ENCODE results near the gene BANP.
A peak's percentile ranks its signal among the peaks of the same experiment; 100 is the strongest.

Gene BANP

DNA sequence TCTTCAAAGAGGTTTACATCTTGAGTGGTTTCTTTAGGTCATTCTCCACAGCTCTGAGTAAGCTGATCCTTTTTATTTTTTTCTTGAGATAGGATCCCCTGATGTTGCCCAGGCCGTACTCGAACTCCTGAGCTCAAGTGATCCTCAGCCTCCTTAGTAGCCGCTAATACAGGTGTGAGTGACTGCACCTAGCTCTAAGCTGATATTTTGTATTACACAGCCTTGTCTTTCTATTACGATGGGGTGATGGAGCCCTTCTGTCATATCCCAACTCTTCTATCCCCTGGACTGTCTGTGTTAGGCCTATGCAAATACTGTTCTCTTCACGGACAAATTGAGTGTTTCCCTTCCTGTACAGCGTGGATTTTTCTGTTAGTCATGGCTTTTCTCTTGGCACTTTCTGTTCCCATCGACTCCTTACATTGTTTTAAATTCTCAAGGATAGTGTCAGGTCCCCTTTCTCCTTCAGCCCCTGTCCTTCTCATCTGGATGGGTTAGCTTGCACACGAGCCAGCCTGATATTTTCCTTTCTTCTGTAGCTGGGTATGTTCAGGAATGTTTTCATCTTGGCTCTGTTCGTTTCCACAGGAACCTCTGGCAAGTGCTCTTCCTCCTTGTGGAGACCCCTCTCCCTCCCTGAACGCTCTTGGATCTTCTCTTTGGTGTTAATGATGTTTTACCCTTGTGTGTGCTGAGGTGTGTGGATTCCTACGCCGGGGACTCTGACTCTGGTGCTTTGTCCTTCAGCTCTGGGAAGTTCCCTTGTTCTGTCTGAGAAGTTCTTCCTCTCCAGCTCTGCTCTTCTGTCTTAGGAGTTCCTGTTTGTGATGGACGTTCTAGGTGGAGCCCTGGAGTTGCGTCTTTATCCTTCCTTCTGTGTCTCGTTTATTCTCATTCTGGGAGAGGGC, 2.3 kb downstream of the BANP start:
- Mint-ChIP-seq H3K4me3 (peak overlapping the region; percentile 47), H3K27ac (peak overlapping the region; percentile 46), H3K4me1 (ENCODE audit: low read depth) (peaks cover 53% of the 10 kb centered on the region), H3K36me3 (ENCODE audit: low read depth) (peaks cover 24% of the 10 kb centered on the region), H3K9me3 (no peaks in the 10 kb centered on the region), H3K27me3 (ENCODE audit: low read depth) (no peaks in the 10 kb centered on the region)

DNA sequence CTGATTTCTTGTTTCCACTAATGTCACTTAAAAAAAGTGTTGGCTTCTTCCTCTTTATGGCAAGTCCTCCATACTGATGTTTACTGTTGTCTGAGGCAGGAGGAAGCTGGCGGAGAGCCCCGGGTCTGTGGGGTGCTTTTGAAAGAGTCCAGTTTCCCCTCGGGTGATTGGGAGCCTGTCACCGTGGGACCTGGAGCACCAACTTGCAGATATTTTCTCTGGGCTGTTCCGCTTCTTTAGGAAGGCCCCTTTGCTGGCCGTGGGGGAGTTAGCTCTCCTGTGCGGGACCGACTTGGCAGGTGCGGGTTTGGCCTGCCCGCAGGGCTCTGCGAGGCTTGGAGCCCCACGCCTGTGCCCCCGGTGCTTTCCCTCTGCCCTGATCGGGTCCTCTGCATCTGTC, 3.1 kb downstream of the BANP start:
- peak overlapping the region; percentile 46 for H3K27ac Mint-ChIP-seq
- H3K27me3 Mint-ChIP-seq (ENCODE audit: low read depth) = no peaks in the 10 kb centered on the region
- no peaks in the 10 kb centered on the region for H3K9me3 Mint-ChIP-seq
- H3K4me1 Mint-ChIP-seq (ENCODE audit: low read depth) = peaks cover 57% of the 10 kb centered on the region
- peaks cover 26% of the 10 kb centered on the region for H3K36me3 Mint-ChIP-seq (ENCODE audit: low read depth)
- H3K4me3 Mint-ChIP-seq = peak overlapping the region; percentile 47

DNA sequence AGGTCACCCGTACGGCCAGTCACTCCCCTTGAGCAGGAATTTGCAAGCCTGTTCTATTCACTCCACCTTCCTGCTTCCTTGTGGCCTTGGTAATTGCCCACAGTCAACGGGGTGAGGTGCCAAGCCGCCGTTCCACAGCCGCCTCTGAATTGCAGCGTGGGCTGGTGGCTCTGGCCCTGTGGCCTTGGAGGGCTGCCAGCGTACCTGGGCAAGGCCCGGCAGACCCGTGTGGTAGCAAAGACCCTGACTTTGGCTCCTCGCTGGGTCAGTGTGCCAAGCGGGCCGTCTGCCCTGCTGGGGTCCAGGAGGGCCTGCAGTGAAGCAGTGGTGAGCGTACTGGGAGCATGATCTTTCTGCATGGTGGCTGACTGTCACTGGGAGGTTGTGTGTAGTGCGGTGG, 3.6 kb downstream of the BANP start:
- Mint-ChIP-seq H3K27me3 (ENCODE audit: low read depth) (no peaks in the 10 kb centered on the region), H3K36me3 (ENCODE audit: low read depth) (peaks cover 27% of the 10 kb centered on the region), H3K4me3 (no peak overlapping the region), H3K4me1 (ENCODE audit: low read depth) (peaks cover 62% of the 10 kb centered on the region), H3K27ac (no peak overlapping the region), H3K9me3 (no peaks in the 10 kb centered on the region)

DNA sequence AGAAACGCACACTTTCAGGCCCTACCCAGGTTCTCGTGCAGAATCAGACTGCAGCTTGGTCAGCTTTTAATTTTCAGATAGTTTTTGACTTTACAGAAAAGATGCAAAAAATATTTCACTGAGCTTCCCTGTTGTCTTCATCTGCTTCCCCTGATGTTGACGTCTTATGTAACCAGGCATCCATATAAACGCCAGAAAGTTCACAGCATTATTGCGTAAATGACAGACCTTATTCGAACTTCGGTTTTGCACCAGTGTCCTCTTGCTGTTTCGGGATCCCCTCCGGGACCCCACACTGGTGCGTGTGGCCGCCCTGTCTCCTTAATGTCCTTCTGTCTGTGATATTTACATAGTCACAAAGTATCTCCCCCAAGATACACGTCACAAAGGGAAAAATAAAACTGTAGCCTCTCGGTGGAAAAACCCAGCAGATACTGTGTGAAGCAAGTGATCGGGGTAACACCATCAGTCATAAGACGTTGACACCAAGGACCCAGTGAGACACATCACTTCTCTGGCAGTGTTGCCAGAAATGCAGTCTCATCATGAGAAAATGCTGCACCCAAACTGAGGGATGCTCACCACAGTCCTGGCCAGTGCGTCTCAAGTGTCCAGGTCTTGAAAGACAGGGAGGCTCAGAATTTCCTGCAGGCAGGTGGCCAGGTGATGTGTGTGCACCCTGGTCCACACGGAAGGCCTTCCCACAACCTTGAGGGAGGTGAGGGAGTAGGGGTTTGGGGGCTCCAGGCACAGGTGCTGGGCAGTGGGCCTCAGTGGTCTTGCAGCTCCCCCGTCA, 4.3 kb downstream of the BANP start:
- Mint-ChIP-seq H3K4me3 (peak overlapping the region; percentile 74), H3K27ac (peak overlapping the region; percentile 95), H3K4me1 (ENCODE audit: low read depth) (peaks cover 64% of the 10 kb centered on the region), H3K36me3 (ENCODE audit: low read depth) (peaks cover 27% of the 10 kb centered on the region), H3K9me3 (no peaks in the 10 kb centered on the region), H3K27me3 (ENCODE audit: low read depth) (no peaks in the 10 kb centered on the region)

DNA sequence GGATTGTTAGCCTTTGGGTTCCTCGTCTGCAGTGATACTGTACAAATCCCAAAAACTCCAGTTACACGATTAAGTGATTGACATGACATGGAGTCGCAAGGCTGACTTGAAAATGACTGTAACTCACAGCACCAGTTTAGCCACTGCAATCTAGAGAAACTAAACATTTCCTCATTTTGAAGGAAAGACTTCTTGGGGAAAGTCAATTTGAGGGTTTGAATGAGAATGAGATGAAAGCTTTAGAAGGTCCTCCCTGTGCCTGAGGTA, 4.8 kb downstream of the BANP start:
- peaks cover 27% of the 10 kb centered on the region for H3K36me3 Mint-ChIP-seq (ENCODE audit: low read depth)
- H3K27ac Mint-ChIP-seq = peak overlapping the region; percentile 95
- peaks cover 64% of the 10 kb centered on the region for H3K4me1 Mint-ChIP-seq (ENCODE audit: low read depth)
- H3K27me3 Mint-ChIP-seq (ENCODE audit: low read depth) = no peaks in the 10 kb centered on the region
- H3K9me3 Mint-ChIP-seq = no peaks in the 10 kb centered on the region
- peak overlapping the region; percentile 74 for H3K4me3 Mint-ChIP-seq

DNA sequence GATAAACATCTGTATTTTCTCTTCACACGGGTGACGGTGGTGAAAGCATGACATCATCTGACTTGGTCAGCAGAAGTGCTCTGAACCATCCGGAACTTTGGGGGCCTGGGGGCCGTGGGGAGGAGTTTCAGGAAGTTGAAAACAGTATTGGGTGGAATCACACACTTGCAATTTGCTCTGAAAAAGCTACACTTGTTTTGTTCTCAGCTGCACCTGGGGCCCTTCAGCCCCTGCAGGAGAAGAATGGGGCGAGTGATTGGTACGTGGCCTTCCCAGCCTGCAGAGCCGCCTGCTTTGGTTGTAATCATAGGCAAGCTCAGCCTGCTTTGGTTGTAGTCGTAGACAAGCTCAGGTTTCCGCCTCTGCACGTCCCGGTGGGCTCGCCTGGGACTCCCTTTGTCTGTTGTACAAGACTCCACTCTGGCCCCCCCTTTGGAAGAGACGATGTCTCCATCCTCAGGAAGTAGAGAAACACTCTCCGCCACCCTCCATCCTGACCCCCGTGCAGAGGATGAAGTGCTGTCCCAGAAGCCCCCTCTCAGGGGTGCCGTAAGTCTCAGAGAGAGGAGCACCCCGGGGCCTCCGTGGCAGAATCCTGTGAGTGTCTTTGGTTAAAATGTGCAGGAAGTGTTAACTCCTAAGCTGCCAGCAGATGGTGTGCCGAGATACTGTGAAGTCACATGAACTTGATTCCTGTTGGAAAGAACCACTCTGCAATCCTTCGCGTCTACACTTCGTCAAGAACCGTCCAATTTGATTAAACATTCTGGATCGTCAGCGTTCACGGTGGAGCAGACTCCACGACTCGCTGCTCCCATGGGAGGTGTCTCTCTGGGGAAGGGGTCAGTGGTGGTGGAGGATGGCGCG, 5.4 kb downstream of the BANP start:
- H3K4me1 Mint-ChIP-seq (ENCODE audit: low read depth) = peaks cover 67% of the 10 kb centered on the region

DNA sequence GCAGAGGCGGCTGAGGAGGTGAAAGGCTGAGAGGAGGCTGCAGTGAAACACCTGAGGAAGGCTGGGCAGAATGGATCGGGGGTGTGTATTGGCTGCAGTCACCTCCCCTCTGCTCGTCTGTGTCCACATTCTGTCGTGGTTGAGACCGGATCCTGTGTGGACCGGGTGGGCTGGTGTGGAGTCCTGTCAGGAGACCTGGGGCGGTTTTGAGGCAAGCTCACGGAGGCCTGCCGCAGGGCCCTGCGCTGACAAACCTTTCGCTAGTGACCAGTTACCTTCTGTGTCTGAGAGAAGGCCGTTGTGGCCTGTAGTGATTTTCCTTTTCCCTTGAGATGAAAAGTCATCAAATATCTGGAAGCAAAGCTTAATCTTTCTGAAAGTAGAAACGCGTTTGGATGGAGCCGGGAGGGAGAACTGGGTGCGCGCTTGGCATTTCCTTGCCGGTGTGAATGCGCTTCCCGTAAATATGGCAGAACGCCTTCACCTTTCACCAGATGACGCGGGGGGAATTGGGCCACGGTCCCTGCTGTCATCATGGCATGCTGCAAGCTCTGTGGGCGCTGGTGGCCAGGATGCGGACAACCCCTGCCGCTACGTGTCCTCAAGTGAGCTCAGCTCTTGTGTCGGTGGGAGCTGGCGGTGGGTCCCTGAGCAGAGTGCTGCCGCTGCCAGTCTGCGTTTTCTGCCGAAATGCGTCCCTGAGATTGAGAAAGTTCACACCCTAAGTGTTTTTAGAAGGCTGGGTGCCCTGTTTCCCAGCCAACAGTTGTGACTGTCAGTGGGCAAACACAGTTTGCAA, 6.3 kb downstream of the BANP start:
- Mint-ChIP-seq H3K4me1 (ENCODE audit: low read depth) (peaks cover 63% of the 10 kb centered on the region), H3K27me3 (ENCODE audit: low read depth) (no peaks in the 10 kb centered on the region), H3K9me3 (no peaks in the 10 kb centered on the region), H3K4me3 (peak overlapping the region; percentile 74), H3K27ac (peak overlapping the region; percentile 95), H3K36me3 (ENCODE audit: low read depth) (peaks cover 26% of the 10 kb centered on the region)

More for the DNA sequence above, 5.4 kb downstream of the BANP start:
- H3K27ac Mint-ChIP-seq = peak overlapping the region; percentile 95
- peak overlapping the region; percentile 74 for H3K4me3 Mint-ChIP-seq
- no peaks in the 10 kb centered on the region for H3K27me3 Mint-ChIP-seq (ENCODE audit: low read depth)
- H3K9me3 Mint-ChIP-seq = no peaks in the 10 kb centered on the region
- peaks cover 29% of the 10 kb centered on the region for H3K36me3 Mint-ChIP-seq (ENCODE audit: low read depth)

DNA sequence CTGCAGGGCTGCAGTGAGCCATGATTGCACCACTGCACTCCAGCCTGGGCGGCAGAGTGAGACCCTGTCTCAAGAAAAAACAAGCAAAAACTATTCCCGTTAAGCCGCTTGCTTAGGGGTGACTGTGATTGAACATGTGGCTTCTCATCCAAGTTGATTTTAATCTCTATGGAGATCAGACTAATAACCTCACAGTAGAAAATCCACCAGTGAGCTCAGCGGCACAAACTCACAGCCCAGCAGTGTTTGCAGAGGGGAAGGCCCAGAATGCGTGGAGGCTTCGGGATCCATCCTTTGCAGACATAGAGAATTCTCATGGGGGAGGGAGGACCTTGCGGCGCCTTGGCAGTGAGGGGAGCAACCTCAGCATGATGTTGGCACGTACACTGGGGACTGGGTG, 7.4 kb downstream of the BANP start:
- Mint-ChIP-seq H3K27me3 (ENCODE audit: low read depth) (no peaks in the 10 kb centered on the region), H3K4me3 (no peak overlapping the region), H3K4me1 (ENCODE audit: low read depth) (peaks cover 68% of the 10 kb centered on the region), H3K9me3 (no peaks in the 10 kb centered on the region), H3K27ac (no peak overlapping the region), H3K36me3 (ENCODE audit: low read depth) (peaks cover 23% of the 10 kb centered on the region)

DNA sequence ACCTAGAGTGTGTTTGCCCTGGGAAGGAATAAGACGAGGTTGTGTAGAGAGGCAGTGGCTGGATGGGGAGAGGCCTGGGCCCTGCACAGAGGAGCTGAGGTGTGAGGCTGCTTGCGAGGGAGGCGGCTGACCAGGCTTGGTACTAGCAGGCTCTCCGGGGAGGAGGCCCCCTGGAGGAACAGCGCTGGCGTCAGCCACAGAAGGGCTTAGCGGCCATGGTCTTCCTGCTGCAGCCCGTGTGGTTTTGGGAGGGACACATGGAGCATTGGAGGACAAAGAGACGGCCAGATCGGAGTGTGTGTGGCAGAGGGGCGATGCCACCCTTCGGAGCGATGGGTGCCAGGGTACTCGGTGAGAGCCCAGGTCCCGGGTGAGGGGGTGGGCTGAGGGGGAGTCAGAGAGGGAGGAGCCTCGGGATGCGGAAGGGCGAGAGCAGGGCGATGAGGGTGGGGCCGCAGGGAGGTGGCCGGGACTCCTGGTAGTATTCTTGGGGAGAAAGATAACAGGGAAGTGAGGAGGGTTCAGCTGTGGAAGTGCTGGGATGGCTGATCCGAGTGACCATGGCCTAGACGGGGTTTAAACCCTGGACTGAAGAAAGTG, 8.3 kb downstream of the BANP start:
- Mint-ChIP-seq H3K4me3 (peak overlapping the region; percentile 52), H3K27me3 (ENCODE audit: low read depth) (no peaks in the 10 kb centered on the region), H3K4me1 (ENCODE audit: low read depth) (peaks cover 66% of the 10 kb centered on the region), H3K36me3 (ENCODE audit: low read depth) (peaks cover 19% of the 10 kb centered on the region), H3K27ac (no peak overlapping the region), H3K9me3 (no peaks in the 10 kb centered on the region)

DNA sequence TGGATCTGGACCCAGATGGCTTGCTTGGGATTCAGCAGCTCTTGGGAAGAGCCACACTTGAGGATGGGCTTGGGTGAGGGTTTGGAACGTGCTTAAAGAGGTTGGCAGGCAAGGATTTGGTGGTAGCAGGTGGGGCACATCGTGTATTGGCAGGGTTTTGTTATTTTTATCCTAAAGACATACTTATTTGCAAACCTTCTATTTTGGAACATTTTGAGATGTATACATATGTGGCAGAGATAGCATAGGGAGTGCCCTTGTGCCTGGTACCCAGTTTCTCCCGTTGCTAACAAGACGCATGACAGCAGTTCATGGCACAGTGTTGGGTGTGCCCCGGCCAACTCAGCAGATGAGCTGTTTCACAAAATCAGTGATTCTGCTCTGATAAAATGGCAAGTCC, 9.1 kb downstream of the BANP start:
- H3K9me3 Mint-ChIP-seq = no peaks in the 10 kb centered on the region
- peaks cover 64% of the 10 kb centered on the region for H3K4me1 Mint-ChIP-seq (ENCODE audit: low read depth)
- H3K27ac Mint-ChIP-seq = no peak overlapping the region
- H3K36me3 Mint-ChIP-seq (ENCODE audit: low read depth) = peaks cover 18% of the 10 kb centered on the region
- no peaks in the 10 kb centered on the region for H3K27me3 Mint-ChIP-seq (ENCODE audit: low read depth)
- H3K4me3 Mint-ChIP-seq = no peak overlapping the region

DNA sequence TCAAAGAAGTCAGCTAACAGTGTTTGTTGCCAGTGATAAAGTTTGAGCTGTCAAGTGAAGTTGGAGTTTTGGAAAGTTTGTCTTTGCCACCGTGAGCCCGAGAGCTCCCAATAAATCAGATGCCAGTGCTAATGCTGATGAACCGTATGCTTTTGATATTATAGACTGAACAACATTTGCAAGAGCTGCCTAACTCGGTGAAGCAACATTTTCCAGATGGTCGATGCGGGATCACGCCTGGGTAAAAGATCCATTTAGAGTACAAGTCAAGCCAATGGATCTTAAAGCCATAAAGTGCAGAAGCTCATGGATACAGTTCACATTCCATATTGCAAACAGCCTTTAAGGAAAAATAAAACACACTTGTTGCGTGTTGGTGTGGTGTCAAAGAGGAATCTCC, 9.6 kb downstream of the BANP start:
- Mint-ChIP-seq H3K4me1 (ENCODE audit: low read depth) (peaks cover 60% of the 10 kb centered on the region), H3K27me3 (ENCODE audit: low read depth) (no peaks in the 10 kb centered on the region), H3K27ac (no peak overlapping the region), H3K36me3 (ENCODE audit: low read depth) (peaks cover 14% of the 10 kb centered on the region), H3K9me3 (no peaks in the 10 kb centered on the region), H3K4me3 (no peak overlapping the region)

DNA sequence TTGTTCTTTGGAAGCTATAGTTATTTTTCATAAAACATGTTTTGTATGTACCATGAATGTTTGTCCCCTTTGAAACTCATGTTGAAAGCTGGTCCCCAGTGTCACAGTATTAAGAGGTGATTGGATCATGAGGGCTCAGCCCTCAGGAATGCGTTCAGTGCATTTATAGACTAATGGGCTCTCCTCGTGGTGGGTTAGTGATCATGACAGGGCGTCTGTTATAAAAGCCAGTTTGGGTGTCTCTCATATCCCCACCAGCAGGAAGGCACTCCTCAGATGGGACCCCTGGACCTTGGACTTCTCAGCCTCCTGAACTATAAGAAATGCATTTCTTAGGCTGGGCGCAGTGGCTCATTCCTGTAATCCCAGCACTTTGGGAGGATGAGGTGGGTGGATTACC, 10.4 kb downstream of the BANP start:
- Mint-ChIP-seq H3K9me3 (no peaks in the 10 kb centered on the region), H3K4me3 (no peak overlapping the region), H3K4me1 (ENCODE audit: low read depth) (peaks cover 57% of the 10 kb centered on the region), H3K27ac (no peak overlapping the region), H3K36me3 (ENCODE audit: low read depth) (peaks cover 14% of the 10 kb centered on the region), H3K27me3 (ENCODE audit: low read depth) (no peaks in the 10 kb centered on the region)

DNA sequence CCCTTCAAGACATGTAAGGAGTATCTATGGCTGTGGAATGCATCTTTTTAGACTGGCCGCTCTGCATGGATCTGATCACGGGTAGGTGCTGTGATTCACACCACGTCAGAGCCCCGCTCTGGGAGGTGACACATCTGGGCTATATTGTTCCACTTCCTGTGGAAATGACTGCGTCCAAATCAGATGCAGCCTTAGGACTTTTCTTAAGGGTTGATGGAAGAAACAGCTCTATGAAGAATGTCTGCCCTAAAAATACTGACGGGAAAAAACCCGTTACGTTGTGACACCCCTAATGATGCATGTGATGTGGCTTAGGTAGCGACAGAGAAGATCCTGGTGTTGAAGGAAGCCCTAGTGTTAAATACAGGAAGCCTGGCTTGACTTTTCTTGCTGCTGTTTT, 12.2 kb downstream of the BANP start:
- H3K27me3 Mint-ChIP-seq (ENCODE audit: low read depth) = no peaks in the 10 kb centered on the region

More for the DNA sequence above, 12.2 kb downstream of the BANP start:
- Mint-ChIP-seq H3K4me3 (peak overlapping the region; percentile 29), H3K27ac (peak overlapping the region; percentile 80), H3K9me3 (no peaks in the 10 kb centered on the region), H3K4me1 (ENCODE audit: low read depth) (peaks cover 45% of the 10 kb centered on the region), H3K36me3 (ENCODE audit: low read depth) (peaks cover 6% of the 10 kb centered on the region)

All from T-helper 1 cell treated with Interleukin-12 subunit alpha and Interleukin-12 subunit beta and Interleukin-4 antibody, amounts not matched to agents 30 μg/mL and 1 μg/mL, for 36 hours (primary cell).